SW 1271 (cell line): ENCODE measurements around the gene MYL5.
A peak's percentile ranks its signal among the peaks of the same experiment; 100 is the strongest.
"Not testable (repeated sequence)": the region's sequence is repeated elsewhere in the genome, so short reads cannot be mapped to it uniquely, and the experiment has no call there.

Source experiments
- DNase-seq, 2 experiments: peaks; one replicate each; lab custom pipeline; 2025; lab: John Stamatoyannopoulos, UW

Gene MYL5, protein sequence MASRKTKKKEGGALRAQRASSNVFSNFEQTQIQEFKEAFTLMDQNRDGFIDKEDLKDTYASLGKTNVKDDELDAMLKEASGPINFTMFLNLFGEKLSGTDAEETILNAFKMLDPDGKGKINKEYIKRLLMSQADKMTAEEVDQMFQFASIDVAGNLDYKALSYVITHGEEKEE

DNA sequence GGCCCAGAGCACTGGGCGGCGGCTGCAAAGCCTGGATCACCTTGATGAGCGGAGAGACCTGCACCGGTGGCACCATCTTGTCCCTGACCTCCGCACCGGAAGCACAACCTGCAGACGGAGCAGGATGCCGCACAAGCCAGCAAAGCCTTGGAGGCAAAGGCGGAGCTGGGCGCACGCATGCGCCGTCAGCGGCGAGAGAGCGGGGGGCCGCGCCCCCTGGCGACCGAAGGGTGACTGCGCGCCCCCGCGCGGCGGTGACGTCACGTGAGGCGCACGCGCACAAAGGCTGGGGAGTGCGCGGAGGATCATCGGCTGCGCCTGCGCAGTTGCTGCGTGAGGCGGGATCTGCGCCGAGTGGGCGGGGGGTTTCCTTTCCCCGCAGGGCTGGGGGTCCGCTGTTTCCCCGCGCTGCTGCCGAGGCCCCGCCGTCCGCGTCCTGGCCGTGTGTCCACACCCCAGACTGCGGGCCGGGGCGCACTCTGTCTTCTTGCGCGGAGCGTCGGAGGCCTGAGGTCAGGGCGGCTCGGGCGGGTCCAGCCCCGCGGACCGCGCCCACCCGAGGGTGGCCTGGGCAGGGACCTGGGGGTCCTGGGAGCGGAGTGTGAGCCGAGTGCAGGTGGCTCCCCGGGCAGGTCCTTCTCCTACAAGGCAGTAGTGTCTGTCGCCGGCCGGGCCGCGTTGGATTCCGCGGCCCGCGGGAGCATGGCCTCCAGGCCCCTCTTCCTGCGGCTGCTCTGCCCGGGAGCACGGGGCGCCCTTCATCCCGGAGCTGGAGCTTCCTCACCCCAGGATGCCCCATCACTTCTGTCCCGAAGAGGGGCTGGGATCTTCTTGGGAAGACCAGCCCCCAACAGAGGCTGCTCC, at the start of gene MYL5, which contains the start of gene ATP5ME:
Gene MYL5, plus strand, starts transcription at position 371 of the 864 bp plus-strand sequence. CDS start 3,485 bp downstream, outside the sequence.
Gene ATP5ME, minus strand, starts transcription at position 105 of the 864 bp plus-strand sequence. Its CDS starts 29 bp downstream, at position 76.
- DNase-seq, result peak; percentile 71 to 92

DNA sequence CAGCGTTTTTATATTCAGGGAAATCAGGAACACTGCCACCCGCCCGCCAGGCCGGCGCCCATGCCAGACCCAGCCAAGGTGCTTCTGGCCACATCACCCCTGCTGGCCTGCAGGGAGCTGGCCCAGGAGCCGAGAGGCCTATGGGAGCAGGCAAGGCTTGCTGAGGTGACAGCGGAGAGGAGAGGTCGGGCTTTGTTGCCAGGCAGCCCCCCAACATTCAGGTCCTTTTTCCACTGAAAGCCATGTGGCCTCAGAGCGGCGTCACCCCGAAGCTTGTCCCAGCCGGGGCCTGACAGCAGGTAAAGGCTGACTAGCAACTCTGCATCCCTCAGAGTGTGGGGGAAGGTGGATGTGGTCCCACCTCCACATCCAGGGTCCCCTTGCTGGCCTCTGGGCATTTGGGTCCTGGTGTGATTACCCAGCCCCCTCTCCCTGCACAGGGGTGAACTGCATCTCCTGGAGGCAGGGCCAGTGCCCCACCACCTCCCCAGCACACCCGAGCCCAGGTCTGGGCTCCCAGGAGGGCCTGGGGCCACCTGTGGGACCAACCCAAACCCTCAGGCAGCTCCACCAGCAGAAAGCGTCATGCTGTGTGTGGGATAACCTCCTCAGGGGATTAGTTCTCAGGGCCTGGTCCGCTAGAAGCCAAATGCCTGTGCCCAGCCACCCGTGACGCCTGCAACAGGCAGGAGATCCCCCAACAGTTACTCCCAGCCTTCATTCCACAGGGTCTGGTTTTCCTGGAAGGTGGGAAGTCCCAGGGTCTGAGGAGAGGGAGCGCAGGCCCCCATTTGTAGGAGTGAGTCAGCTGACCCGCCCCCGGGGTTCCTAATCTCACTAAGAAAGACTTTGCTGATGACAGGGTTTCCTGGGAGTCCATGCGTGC, 49.4 kb upstream of the MYL5 start, which contains the start of gene PDE6B:
Gene PDE6B, plus strand, starts transcription at position 869 of the 886 bp plus-strand sequence. CDS start 54 bp downstream, outside the sequence.
- no peak for DNase-seq

DNA sequence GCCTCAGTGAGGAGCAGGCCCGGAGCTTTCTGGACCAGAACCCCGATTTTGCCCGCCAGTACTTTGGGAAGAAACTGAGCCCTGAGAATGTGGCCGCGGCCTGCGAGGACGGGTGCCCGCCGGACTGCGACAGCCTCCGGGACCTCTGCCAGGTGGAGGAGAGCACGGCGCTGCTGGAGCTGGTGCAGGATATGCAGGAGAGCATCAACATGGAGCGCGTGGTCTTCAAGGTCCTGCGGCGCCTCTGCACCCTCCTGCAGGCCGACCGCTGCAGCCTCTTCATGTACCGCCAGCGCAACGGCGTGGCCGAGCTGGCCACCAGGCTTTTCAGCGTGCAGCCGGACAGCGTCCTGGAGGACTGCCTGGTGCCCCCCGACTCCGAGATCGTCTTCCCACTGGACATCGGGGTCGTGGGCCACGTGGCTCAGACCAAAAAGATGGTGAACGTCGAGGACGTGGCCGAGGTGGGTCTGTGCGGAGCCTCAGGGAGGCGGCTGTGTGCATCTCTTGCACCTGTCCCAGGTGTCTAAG, 48.6 kb upstream of the MYL5 start:
- DNase-seq, result no peak

DNA sequence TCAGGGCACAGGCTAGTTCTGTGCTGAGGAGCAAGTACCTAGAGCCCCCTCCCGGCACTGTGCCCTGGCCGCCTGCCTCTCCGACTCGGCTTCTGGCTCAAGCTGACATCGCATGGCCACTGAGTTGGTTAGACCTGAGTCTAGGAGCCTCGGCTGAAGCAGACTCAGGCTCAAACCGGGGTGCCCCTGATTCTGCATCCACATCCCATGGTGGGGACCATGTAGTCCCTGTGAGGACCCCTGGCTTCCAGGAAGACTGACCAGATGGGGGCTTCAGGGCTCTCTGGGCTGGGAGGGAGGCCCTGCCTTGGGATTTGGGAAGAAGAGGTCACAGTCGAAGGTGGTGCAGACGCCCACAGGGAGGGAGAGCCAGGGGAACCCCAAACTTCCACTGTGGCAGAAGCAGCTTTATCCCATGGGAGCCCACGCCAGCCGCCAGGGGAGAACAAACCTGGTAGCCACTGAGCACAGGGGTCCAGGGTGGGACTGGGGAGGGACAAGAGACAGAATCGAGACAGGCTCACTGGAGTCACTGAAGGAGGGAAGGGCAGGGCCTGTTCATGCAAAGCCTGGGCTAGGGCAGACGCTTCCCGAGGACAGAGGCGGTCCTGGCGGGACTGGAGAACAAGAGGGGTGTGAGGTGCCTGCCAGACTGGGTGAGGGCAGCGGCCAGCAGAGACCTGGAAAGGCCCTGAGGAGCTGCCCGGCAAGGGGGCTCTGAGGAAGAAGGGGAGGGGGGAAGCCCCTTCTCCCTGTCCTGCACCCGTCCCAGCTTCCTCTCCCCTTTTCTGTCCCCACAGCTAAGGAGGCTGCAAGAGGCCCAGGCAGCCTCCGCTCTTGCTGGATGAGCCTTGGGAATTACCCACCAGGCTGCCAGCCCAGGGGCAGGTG, 47.9 kb upstream of the MYL5 start:
- DNase-seq, result no peak

DNA sequence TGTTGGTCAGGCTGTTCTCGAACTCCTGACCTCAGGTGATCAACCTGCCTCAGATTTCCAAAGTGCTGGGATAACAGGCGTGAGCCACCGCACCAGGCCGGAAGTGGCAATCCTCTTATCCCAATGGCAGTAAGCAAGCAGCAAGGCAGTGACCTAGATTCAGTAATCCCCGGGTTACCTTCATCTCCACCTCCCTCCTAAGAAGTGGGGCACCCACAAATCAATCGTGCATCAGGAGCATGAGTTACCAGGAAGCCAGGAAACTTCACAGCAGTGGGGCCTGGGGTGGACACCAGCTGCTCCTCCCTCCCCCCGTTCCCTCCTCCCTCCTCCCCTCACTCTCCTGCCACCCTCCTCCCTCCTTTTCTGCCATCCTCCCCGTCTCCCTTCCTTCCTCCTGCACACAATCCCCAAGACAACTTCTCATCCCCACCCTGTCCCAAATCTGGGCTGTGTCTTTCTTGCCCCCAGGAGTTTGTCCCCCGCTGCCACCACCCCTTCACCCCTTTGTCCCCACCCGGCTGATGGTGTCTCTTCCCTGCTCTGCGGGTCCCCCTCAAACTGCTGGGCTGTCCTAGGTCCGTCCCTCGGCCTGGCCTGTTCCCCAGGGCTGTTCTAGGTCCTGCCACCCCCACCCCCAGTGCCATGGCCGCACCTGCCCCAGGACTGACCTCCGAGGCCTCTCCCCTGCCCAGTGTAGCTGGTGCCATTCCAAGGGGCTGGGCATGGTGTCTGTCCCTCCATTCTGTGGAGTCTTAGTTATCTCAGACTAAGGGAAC, 46.8 kb upstream of the MYL5 start:
- no peak for DNase-seq

DNA sequence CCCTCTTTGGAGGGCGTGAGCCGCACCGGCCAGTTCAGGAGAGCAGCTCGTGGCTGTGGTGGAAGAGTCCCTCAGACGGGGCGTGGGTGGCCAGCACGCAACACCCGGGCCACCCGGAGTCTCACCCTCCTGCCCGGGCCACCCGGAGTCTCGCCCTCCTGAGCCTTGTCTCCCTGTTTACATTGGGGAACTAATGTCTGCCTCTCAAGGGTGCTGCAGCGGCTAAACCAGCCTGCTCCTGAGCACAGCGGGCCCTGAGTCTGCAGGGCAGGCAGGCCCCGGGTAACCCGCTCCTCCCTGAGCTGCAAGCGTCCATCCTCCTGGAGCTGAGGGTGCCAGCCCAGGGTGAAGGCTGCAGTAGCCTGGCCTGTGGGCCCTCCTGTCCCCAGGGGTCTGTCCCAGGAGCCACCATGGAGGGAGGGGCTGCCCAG, 46.0 kb upstream of the MYL5 start:
- no peak for DNase-seq

DNA sequence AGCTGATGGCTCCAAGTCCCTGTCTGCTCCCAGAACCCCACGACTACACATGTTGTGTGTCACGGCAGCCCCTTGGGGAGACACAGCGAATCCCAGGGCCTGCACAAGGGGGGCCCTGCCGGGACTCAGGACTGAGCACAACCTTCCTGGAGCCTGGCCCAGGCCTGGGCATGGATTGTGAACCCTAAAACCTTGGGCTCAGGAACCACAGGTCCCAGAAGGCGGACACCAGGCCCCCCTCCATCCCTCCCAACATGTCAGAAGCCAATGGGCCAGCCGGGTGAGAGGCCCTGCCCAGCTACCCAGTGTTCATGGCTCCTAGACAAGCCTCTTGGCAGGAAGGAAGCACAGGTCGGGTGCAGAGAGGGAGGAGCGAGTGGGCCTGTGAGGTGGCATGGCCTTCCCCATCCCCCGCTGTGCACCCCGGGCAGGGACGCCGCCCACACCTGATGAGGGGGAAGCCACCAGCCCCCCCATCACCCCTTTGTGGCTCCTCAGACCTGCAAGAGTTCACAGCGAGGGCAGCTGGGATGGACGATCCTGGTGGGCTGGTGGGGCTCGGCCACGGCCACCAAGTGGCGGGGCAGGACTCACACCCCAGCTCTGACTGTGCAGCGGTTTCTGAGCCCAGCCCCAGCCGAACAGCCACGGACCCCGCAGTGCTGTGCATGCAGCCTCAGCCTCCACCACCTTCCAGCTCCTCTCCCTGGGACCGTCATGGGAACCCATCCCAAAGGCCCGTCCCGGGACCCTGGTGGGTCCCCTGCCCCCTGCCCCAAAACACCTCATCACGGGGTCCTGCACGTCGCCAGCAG, 45.3 kb upstream of the MYL5 start:
- DNase-seq, result no peak

DNA sequence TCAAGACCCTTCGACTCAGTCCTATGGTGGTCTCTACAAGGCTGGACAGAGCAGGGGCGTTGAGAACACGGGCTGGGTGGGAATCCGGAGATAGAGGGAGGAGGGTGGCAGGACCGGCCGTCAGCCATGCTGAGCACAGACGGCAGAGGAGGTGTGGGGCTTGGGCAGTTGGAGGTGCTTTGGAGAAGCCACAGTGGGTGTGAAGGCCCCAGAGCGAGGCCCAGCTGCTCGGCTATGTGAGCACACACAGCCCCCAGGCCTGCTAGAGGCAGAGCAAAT, 44.8 kb upstream of the MYL5 start:
- no peak for DNase-seq

DNA sequence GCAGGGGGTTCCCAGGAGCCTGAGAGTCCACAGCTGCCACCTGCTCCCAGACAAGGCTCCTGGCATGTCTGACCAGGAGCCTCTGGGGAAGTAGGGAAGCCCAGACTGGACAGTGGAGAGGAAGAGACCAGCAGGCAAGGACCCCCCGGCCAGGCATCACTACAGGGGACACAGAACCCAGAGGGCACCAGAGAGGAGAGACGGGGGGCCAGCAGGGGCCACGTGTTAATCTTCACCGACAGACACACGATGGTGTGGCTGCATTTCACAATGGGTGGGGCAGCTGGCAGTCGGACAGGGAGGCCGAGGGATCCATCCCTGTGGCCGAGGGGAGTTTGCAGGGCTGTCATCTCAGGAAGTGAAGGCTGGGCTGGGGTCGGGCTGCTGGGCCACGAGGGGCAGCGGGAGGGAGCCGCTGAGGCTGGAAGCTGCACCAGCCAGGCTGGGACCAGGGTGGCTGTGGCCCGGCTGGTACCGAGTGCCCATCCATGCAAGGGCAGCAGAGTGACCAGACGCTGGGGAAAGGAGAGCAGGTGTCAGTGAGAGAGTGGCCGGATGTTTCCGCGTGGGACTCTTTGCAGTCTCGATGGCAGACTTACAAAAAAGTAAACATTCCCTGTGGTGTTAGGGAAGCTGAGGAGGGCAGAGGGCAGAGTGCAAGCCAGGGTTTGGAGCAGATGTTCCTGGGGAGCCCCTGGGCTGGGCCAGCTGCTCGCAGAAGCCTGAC, 44.3 kb upstream of the MYL5 start:
- no peak for DNase-seq

DNA sequence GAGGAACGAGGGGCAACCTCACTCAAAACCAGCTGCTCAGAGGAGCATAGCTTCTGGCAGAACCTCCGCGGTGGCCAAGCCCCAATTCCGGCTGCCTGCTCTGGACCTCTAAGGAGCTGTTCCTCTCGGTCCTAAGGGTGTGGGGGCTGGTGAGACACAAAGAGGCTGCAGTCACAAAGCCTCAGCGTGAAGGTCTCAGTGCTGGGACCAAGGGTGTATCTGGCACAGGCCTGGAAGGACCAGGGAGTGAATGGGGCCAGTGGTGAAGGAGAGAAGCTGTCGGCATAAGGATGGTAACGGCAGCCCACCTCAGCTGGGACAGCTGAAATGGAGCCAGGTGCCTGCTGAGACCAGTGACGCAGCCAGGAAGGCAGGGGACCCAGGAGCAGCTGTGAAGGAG, 43.7 kb upstream of the MYL5 start:
- no peak for DNase-seq

DNA sequence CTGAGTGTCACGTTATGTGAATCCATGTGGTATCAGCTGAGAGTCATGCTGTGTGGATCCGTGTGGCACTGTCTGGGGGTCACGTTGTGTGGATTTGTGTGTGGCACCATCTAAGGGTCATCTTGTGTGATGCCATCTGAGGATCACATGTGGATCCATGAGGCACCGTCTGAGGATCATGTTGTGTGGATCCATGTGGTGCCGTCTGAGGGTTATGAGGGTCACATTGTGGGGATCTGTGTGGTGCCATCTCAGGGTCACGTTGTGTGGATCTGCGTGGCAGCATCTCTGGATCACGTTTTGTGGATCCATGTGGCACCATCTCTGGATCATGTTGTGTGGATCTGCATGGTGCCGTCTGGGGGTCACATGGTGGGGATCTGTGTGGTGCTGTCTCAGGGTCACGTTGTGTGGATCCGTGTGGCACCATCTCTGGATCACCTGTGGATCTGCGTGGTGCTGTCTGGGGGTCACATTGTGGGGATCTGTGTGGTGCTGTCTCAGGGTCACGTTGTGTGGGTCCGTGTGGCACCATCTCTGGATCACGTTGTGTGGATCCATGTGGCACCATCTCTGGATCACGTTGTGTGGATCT, 42.0 kb upstream of the MYL5 start:
- DNase-seq, result no peak

DNA sequence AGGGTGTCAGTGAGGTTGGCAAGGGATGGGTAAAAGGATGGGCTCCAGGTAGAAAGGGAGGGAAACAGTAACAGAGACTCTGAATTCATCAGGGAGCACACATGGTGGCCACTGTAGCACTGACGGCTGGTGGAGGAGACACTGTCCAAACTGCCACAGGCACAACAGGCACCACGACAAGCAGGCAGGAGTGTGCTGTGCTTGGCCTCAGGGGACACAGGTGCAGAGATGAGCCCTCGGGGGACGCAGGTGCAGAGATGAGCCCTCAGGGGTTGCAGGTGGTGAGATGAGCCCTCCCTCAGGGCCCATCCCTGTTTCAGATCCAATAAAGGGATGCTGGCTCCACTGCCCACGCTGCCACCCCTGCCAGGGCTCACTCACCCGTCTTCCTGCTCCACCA, 41.4 kb upstream of the MYL5 start:
- no peak for DNase-seq

DNA sequence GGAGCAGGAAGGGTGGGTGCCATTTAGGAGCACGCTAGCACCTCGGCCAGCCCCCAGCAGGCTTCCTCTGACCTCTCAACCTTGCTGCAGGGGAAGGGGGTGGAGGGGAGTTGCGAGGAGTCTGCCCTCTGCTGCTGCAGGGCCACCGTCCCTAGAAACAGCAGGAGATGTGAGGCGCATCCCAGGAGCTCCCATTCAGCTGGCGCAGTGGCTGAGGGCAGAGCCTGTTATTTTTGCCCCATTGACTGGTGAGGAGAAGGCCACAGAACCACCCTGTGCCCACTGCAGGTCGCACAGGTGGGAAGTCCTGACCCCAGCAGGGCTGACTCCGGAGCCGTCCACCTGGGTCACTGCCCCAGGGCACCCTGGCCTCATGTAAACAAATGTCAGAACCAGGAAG, 40.9 kb upstream of the MYL5 start:
- DNase-seq, result no peak

DNA sequence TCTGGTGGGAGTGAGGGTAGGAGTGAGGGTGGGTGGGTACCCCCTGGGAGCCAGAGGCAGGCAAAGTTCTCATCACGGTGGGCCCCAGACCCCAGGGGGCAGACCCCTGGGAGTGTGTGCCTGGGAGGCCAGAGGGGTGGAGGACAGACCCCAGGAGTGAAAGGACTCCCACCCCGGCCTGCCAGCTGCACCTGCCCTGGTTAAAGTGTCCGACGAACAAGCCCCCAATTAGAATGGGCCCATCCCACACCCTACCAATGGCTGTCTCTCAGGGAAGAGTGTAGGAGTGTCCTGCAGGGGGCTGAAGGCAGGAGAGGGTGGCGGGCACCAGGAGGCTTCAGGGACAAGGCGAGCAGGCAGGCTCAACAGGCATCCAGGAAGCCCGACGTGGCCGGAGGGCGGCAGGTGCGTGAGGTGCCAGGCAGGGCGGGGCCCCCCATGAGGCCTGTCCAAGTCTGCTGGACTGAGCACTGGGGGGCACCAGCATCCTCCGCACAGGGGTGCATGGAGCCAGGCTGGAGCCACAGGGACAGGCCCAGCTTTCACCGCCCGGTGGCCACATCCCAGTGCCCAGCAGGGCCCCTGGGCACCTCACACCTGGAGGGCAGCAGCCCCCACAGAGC, 40.3 kb upstream of the MYL5 start:
- no peak for DNase-seq

DNA sequence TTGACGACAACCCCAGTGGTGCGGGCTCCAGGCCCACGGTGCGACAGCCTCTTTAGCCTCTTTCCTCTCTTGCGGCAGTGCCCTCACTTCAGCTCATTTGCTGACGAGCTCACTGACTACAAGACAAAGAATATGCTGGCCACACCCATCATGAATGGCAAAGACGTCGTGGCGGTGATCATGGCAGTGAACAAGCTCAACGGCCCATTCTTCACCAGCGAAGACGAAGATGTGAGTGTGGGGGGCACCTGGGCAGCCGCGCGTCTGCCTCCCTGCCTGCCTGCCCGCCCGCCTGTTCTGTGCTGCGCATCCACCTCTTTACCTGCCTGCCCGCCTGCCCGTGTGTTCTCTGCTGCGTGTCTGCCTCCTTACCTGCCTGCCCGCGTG, 39.8 kb upstream of the MYL5 start:
- no peak for DNase-seq

DNA sequence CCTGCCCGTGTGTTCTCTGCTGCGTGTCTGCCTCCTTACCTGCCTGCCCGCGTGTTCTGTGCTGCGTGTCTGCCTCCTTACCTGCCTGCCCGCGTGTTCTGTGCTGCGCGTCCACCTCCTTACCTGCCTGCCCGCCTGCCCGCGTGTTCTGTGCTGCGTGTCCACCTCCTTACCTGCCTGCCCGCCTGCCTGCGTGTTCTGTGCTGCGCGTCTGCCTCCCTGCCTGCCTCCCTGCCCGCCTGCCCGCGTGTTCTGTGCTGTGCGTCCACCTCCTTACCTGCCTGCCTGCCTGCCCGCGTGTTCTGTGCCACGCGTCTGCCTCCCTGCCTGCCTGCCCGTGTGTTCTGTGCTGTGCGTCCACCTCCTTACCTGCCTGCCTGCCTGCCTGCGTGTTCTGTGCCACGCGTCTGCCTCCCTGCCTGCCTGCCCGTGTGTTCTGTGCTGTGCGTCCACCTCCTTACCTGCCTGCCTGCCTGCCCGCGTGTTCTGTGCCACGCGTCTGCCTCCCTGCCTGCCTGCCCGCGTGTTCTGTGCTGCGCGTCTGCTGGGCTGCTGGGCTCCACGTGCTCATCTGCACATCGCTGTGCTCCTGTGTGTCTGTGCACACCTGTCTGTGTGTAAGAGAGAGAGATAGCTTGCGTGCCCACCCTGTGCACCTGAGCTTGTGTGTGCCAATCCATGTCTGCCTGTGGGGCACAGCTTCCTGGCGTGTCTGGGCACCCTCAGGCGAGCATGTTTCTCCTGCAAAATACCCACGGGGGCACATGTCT, 39.1 kb upstream of the MYL5 start:
- DNase-seq, result not testable (repeated sequence)
